ENCODE data around the gene CHST5. TPM values are rescaled to one million over a fixed set of nuclear protein-coding genes. Genes with fewer than 3 reads are reported as not detected.

Gene CHST5
- total and polyA plus RNA-seq, 7 experiments from 2014 or later: not detected

DNA sequence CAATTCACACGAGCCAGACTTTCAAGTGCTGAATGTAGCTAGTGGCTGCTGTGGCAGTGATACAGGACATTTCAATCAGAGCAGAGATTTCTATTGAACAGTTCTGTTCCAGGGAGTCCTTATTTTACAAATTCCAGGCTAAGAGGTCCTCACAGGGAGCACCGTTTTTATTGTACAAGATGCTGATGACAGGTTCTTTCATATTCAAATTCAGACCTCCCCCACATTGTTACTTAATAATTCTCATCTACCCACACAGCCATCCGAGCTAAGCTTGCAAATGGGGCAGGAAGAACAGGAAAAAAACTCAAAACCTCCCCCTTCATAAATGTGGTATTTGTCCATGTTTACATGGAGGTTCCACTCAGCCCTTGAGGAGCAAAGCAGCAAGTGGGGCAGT, 40.0 kb upstream of the CHST5 start:
- Mint-ChIP-seq H3K27ac (peak overlapping the region in 1 of 9 donors; percentile 17), H3K9me3 (peaks cover 0 to 2% (median 0%) of the 10 kb centered on the region in 11 donors), H3K4me1 (peaks cover 9 to 32% (median 18%) of the 10 kb centered on the region in 7 donors), H3K36me3 (peaks cover 3 to 45% (median 15%) of the 10 kb centered on the region in 5 donors), H3K4me3 (no peak overlapping the region), H3K27me3 (no peaks in the 10 kb centered on the region)
- Histone ChIP-seq H3K4me1 (ENCODE audit: control insufficient read depth in 2 of 2, insufficient read depth in 2 of 2, low read length in 2 of 2) (no peaks in the 10 kb centered on the region), H3K36me3 (ENCODE audit: control insufficient read depth in 2 of 3, insufficient read depth in 3 of 3, low read length in 3 of 3) (peaks cover 14 to 83% (median 29%) of the 10 kb centered on the region in 3 experiments), H3K27ac (ENCODE audit: low read depth, low read length) (no peak overlapping the region), H3K4me3 (ENCODE audit: low read length) (no peak overlapping the region), H3K9me3 (ENCODE audit: control insufficient read depth in 2 of 3, low read length in 3 of 3) (no peaks in the 10 kb centered on the region), H3K27me3 (ENCODE audit: control insufficient read depth in 2 of 2, insufficient read depth in 2 of 2, low read length in 2 of 2) (no peaks in the 10 kb centered on the region)
- intact Hi-C loops (cut with micrococcal nuclease): loop anchor here in 1 of 2 donors (10.0 kb wide), 1 partner anchor 189 kb away; no protein-coding TSS in a partner anchor
- DNase-seq (no peak), ATAC-seq (no peak)
- ChIA-PET CTCF (interaction anchor here (1.1 kb wide), 1 partner anchor 21 kb away, joined by 4 read pairs; no protein-coding TSS in a partner anchor), POLR2A (interaction anchor here (1.3 kb wide), 2 partner anchors 8 to 10 kb away, joined by 3 read pairs; partner anchors contain the start of gene GABARAPL2)

DNA sequence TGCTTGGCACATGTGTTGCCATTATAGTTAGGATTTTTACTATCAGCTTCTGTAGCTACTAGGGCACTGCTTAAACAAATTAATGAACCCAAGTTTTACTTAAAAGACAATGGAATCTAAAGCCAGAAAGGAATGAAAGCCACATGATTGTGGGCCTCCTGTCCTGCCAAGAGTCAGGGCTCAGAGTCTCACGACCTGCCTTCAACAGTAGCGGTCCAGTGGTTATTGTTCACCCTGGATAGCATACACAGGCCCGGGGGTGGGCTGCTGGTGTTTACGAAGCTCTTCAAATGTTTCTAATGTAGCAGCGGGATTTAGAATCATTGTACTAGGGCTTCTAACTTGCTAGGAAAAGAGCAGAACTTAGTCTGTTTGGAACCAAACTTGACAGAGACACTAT, 38.0 kb upstream of the CHST5 start:
- Histone ChIP-seq H3K4me1 (ENCODE audit: control insufficient read depth in 2 of 2, insufficient read depth in 2 of 2, low read length in 2 of 2) (peaks cover 4 to 11% of the 10 kb centered on the region in 2 donors), H3K9me3 (ENCODE audit: control insufficient read depth in 2 of 3, low read length in 3 of 3) (no peaks in the 10 kb centered on the region), H3K27ac (ENCODE audit: low read depth, low read length) (no peak overlapping the region), H3K27me3 (ENCODE audit: control insufficient read depth in 2 of 2, insufficient read depth in 2 of 2, low read length in 2 of 2) (no peaks in the 10 kb centered on the region), H3K36me3 (ENCODE audit: control insufficient read depth in 2 of 3, insufficient read depth in 3 of 3, low read length in 3 of 3) (peaks cover 24 to 88% (median 33%) of the 10 kb centered on the region in 3 experiments), H3K4me3 (ENCODE audit: low read length) (no peak overlapping the region)
- intact Hi-C loops (cut with micrococcal nuclease): loop anchor here in 1 of 2 donors (10.0 kb wide), 1 partner anchor 191 kb away; no protein-coding TSS in a partner anchor
- Mint-ChIP-seq H3K36me3 (peaks cover 3 to 44% (median 13%) of the 10 kb centered on the region in 5 donors), H3K27ac (peak overlapping the region in 2 of 9 donors; percentile 22 to 51), H3K9me3 (peaks cover 0 to 2% (median 0%) of the 10 kb centered on the region in 11 donors), H3K4me3 (no peak overlapping the region), H3K27me3 (no peaks in the 10 kb centered on the region), H3K4me1 (peaks cover 19 to 48% (median 32%) of the 10 kb centered on the region in 7 donors)
- ChIA-PET CTCF (interaction anchor here (0.5 kb wide), 1 partner anchor 53 kb away, joined by 4 read pairs; no protein-coding TSS in a partner anchor), POLR2A (no interaction called here)
- no peak for ATAC-seq
- DNase-seq: no peak

DNA sequence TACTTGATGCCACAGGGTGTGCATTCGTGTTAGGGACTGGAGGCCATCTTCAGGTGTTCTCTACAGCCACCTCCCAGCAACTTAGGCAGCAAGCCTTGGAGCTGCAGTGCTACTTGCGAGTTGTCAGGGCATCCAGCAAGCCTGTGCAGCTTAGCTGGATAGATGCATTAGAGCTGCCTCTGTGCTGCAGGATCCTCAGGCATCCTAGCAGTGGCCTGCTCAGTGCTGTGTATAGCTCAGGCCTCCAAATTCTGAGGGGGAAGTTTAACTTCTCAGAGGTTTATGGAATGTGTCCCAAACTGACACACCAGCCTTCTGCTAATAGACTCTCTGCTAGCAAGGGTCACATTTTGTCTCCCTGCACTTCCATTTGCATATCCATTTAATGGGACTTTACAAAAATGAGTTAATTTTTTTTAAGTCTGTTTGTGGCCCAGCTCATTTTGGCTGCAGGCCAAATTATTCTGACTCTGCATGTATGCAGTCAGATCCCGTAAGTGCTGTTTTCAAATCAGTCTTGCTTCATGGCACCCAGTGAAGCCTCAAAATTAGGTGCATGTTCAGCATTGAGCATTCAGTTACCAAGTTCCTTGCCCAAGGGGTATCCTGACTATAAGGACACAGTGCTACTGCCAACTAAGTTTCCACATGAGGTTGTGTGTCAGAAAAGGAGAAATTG, 37.1 kb upstream of the CHST5 start:
- POLR2A ChIA-PET: no interaction called here
- CTCF ChIA-PET: no interaction called here
- ATAC-seq (no peak), DNase-seq (no peak)
- peaks cover 9 to 11% of the 10 kb centered on the region in 2 donors for H3K4me1 ChIP-seq (ENCODE audit: control insufficient read depth in 2 of 2, insufficient read depth in 2 of 2, low read length in 2 of 2)
- H3K27ac ChIP-seq (ENCODE audit: low read depth, low read length): no peak overlapping the region
- no peaks in the 10 kb centered on the region for H3K27me3 ChIP-seq (ENCODE audit: control insufficient read depth in 2 of 2, insufficient read depth in 2 of 2, low read length in 2 of 2)
- peak overlapping the region in 2 of 9 donors; percentile 17 to 36 for H3K27ac Mint-ChIP-seq
- H3K36me3 ChIP-seq (ENCODE audit: control insufficient read depth in 2 of 3, insufficient read depth in 3 of 3, low read length in 3 of 3): peaks cover 24 to 88% (median 36%) of the 10 kb centered on the region in 3 experiments
- no peak overlapping the region for H3K4me3 Mint-ChIP-seq
- H3K27me3 Mint-ChIP-seq: no peaks in the 10 kb centered on the region
- no peak overlapping the region for H3K4me3 ChIP-seq (ENCODE audit: low read length)
- peaks cover 20 to 58% (median 40%) of the 10 kb centered on the region in 7 donors for H3K4me1 Mint-ChIP-seq
- peaks cover 0 to 2% (median 0%) of the 10 kb centered on the region in 11 donors for H3K9me3 Mint-ChIP-seq
- no peaks in the 10 kb centered on the region for H3K9me3 ChIP-seq (ENCODE audit: control insufficient read depth in 2 of 3, low read length in 3 of 3)
- intact Hi-C loops (cut with micrococcal nuclease): loop anchor here in 1 of 2 donors (10.0 kb wide), 1 partner anchor 192 kb away; no protein-coding TSS in a partner anchor
- peaks cover 3 to 36% (median 9%) of the 10 kb centered on the region in 5 donors for H3K36me3 Mint-ChIP-seq

DNA sequence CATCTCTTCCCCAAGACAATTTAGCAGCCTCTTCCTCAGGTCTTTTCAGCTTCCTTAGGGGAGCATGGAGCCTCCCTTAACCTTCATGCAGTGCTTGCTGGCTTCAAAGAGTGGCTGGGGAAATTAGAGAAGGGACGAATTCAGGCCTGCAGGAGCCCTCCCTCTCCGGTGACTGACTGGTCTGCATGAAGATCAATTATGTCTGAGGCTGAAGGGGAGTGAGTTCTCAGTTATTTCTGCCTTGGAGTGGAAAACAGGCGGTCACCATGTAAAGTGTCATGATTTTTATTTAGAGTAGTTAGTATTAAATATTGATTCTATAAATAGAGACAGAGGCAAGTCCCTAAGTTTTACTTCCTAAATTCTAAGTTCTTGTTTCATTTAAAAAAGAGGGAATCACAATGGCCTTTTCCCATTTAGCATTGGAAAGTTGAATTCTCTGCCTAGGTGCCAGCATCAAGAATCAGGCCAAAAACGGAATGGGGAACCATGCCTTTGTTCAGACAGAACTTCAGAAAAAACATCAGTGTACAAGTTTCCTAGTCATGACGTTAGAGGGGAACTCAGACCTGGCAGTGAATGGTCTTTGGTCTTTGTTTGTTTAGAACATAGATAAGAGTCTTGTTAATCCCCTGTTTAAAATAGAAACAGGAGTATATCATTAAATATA, 34.6 kb upstream of the CHST5 start:
- ChIA-PET CTCF (interaction anchor here (0.8 kb wide), 1 partner anchor 53 kb away, joined by 6 read pairs; no protein-coding TSS in a partner anchor), POLR2A (interaction anchor here (5.4 kb wide), 1 partner anchor 52 kb away, joined by 38 read pairs; the partner anchor contains the start of gene ADAT1)
- H3K9me3 Mint-ChIP-seq: peaks cover 0 to 2% (median 0%) of the 10 kb centered on the region in 11 donors
- peaks cover 20 to 75% (median 28%) of the 10 kb centered on the region in 3 experiments for H3K36me3 ChIP-seq (ENCODE audit: control insufficient read depth in 2 of 3, insufficient read depth in 3 of 3, low read length in 3 of 3)
- no peak for ATAC-seq
- no peak for DNase-seq
- no peaks in the 10 kb centered on the region for H3K9me3 ChIP-seq (ENCODE audit: control insufficient read depth in 2 of 3, low read length in 3 of 3)
- intact Hi-C loops (cut with micrococcal nuclease): loop anchor here in 1 of 2 donors (10.0 kb wide), 1 partner anchor 194 kb away; no protein-coding TSS in a partner anchor
- H3K27ac Mint-ChIP-seq: peak overlapping the region in 2 of 9 donors; percentile 14 to 49
- peak overlapping the region in 2 of 10 donors; percentile 13 to 71 for H3K4me3 Mint-ChIP-seq
- peaks cover 20 to 27% of the 10 kb centered on the region in 2 donors for H3K4me1 ChIP-seq (ENCODE audit: control insufficient read depth in 2 of 2, insufficient read depth in 2 of 2, low read length in 2 of 2)
- peaks cover 27 to 66% (median 58%) of the 10 kb centered on the region in 7 donors for H3K4me1 Mint-ChIP-seq
- H3K4me3 ChIP-seq (ENCODE audit: low read length): no peak overlapping the region
- no peak overlapping the region for H3K27ac ChIP-seq (ENCODE audit: low read depth, low read length)
- peaks cover 3 to 27% (median 7%) of the 10 kb centered on the region in 5 donors for H3K36me3 Mint-ChIP-seq
- H3K27me3 ChIP-seq (ENCODE audit: control insufficient read depth in 2 of 2, insufficient read depth in 2 of 2, low read length in 2 of 2): no peaks in the 10 kb centered on the region
- H3K27me3 Mint-ChIP-seq: no peaks in the 10 kb centered on the region

DNA sequence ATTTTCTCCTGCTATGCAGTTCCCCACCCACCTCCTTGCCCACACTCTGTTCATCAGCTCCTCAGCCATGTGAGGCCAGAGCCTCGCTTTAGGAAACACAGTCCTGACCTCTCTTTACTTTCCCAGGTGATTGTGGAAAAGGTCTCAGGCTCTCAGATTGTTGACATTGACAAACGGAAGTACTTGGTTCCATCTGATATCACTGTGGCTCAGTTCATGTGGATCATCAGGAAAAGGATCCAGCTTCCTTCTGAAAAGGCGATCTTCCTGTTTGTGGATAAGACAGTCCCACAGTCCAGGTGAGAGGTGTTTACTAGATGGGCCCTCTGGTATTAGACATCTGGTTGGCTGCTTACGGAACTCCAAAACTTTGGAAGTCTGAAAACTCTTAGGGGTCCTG, 32.0 kb upstream of the CHST5 start:
- Histone ChIP-seq H3K27ac (ENCODE audit: low read depth, low read length) (peak overlapping the region; percentile 24), H3K9me3 (ENCODE audit: control insufficient read depth in 2 of 3, low read length in 3 of 3) (no peaks in the 10 kb centered on the region), H3K36me3 (ENCODE audit: control insufficient read depth in 2 of 3, insufficient read depth in 3 of 3, low read length in 3 of 3) (peaks cover 10 to 53% (median 24%) of the 10 kb centered on the region in 3 experiments), H3K27me3 (ENCODE audit: control insufficient read depth in 2 of 2, insufficient read depth in 2 of 2, low read length in 2 of 2) (no peaks in the 10 kb centered on the region), H3K4me3 (ENCODE audit: low read length) (no peak overlapping the region), H3K4me1 (ENCODE audit: control insufficient read depth in 2 of 2, insufficient read depth in 2 of 2, low read length in 2 of 2) (peaks cover 20 to 27% of the 10 kb centered on the region in 2 donors)
- peaks cover 27 to 60% (median 50%) of the 10 kb centered on the region in 7 donors for H3K4me1 Mint-ChIP-seq
- intact Hi-C loops (cut with micrococcal nuclease): loop anchor here (5.0 to 10.0 kb wide), 4 partner anchors 371 to 903 kb away; partner anchors contain the start of genes RFWD3 (in 1 of the 2) and WDR59 (in 1 of the 2)
- ATAC-seq: no peak
- CTCF ChIA-PET: no interaction called here
- peaks cover 0 to 2% (median 0%) of the 10 kb centered on the region in 11 donors for H3K9me3 Mint-ChIP-seq
- no peak for DNase-seq
- POLR2A ChIA-PET: interaction anchor here (0.7 to 5.4 kb wide), 7 partner anchors 8 to 1623 kb away, joined by 3 to 45 read pairs (median 4); partner anchors contain the start of genes ADAT1, KARS1, MON1B and TERF2IP
- peaks cover 8 to 10% (median 9%) of the 10 kb centered on the region in 5 donors for H3K27me3 Mint-ChIP-seq
- H3K27ac Mint-ChIP-seq: peak overlapping the region in 8 of 9 donors; percentile 3 to 93 (median 74)
- peak overlapping the region; percentile 86 to 100 (median 96) for H3K4me3 Mint-ChIP-seq
- H3K36me3 Mint-ChIP-seq: peaks cover 0 to 12% (median 4%) of the 10 kb centered on the region in 5 donors
